Ovary (tissue), 9 donors: ENCODE data around the gene CASKIN2. TPM values are rescaled to one million over a fixed set of nuclear protein-coding genes. Genes with fewer than 3 reads are reported as not detected.
"Not testable (repeated sequence)": the region's sequence is repeated elsewhere in the genome, so short reads cannot be mapped to it uniquely, and the experiment has no call there.

ENCODE experiments used
- DNase-seq, 5 donors: peaks; one replicate each; pipeline ENCODE4 v3.0.0-alpha.2; 2019 to 2020
- H3K27ac ChIP-seq, 2 donors: fragments of 200-600 bp; one replicate each; pipeline versions ENCODE4 v1.5.1 to v1.8.0; 2019 to 2022
- H3K27me3 ChIP-seq: fragments of 200-600 bp; one replicate; pipeline ENCODE4 v1.8.0; 2022
- H3K36me3 ChIP-seq: fragments of 200-600 bp; sonication (generic); one replicate; pipeline ENCODE4 v1.5.1; 2019
- H3K4me1 ChIP-seq: one replicate; pipeline ENCODE4 v1.8.1; 2013; ENCODE audit warnings: mild to moderate bottlenecking, moderate library complexity; ENCODE audit not compliant: insufficient read depth
- H3K4me3 ChIP-seq: fragments of 200-600 bp; sonication (generic); one replicate; pipeline ENCODE4 v1.5.1; 2017
- H3K9me3 ChIP-seq, 2 donors: fragments of 200-600 bp in 1 of 2; sonication (generic) in 1 of 2; one replicate each; pipeline versions ENCODE4 v1.5.1 to v1.8.1; 2013 to 2019; ENCODE audit warnings: mild to moderate bottlenecking in 1 of 2, moderate library complexity in 1 of 2
- CTCF ChIP-seq, 3 donors: fragments of 450-650 bp in 2 of 3; fragments of 200-600 bp in 1 of 3; IDR thresholded peaks; one replicate each; pipeline versions ENCODE4 v1.5.1 to v1.8.0; 2016 to 2022; ENCODE audit warnings: antibody characterized with exemption in 3 of 3, mild to moderate bottlenecking in 1 of 3
- EP300 ChIP-seq: sonication (generic); formaldehyde crosslinking; IDR thresholded peaks from one replicate; pipeline ENCODE4 v1.6.1; 2017; ENCODE audit warnings: antibody characterized with exemption
- POLR2A ChIP-seq: fragments of 450-650 bp; IDR thresholded peaks from one replicate; pipeline ENCODE4 v1.6.1; 2017; ENCODE audit warnings: antibody characterized with exemption, mild to moderate bottlenecking, moderate library complexity
- WGBS, 3 donors: extraction: QIAGEN DNeasy Blood & Tissue Kit in 1 of 3; methylation state at CpG; one replicate each; pipeline versions ENCODE4 v1.1.5 to v1.1.7; 2013 to 2017; 5-methylcytosine and 5-hydroxymethylcytosine counted together
- intact Hi-C, 4 donors: fragments of 100-400 bp; cut with DNase I; formaldehyde crosslinking; loops; one replicate each; pipeline versions ENCODE4 v1.11.0 to v1.15.1; 2022 to 2023
- polyA plus RNA-seq, 2 donors: library from polyadenylated mRNA; stranded (reverse); fragments of 200-250 nt in 1 of 2; fragments of 350-450 nt in 1 of 2; fragmentation: Illumina TruSeq in 1 of 2; extraction: RNeasy Lipid Tissue Mini Kit (QIAGEN cat#74804) in 1 of 2; gene quantifications; one replicate each; pipeline ENCODE4 v1.2.3, GENCODE V29; 2013 to 2014
- total RNA-seq, 7 donors: library from RNA; depleted of rRNA in 2 of 7; stranded (reverse); fragments of >200 nt in 2 of 7; fragmentation: NEBNext Ultra II Directional in 3 of 7; extraction: Animal tissue kit (Norgen Biotek cat#: 25700) in 3 of 7; gene quantifications; one replicate each; pipeline versions ENCODE4 v1.1.0 to v1.2.4, GENCODE V29; 2016 to 2023
- donor health status: DM: no; HTN: no; CAD: no; lungs with moderate emphysema.
- donor health status: DM: no; HTN: no; CAD: no.
- donor health status: Bipolar disorder and iron deficiency.
- donor health status: DM: yes; HTN: yes; CAD: no.
- donor health status: DM: no; HTN: no; CAD: no.
- donor health status: DM: yes; HTN: yes; CAD: no.

Gene CASKIN2
- total and polyA plus RNA-seq, 9 donors, result 9.1 to 58.7 (median 36.8) TPM

GRCh38 chr17:75456417-75457046 lies 58.8 kb downstream of the CASKIN2 start, which contains the start of gene TMEM94:
Gene TMEM94 (plus strand): TSS chr17:75456635. CDS start chr17:75471906, 15,271 bp downstream.
- Histone ChIP-seq H3K4me3 (peak within 1 kb of the TSS; percentile 81), H3K4me1 (peaks cover 4% of the 10 kb centered on the region), H3K36me3 (no peaks in the 10 kb centered on the region), H3K27me3 (no peaks in the 10 kb centered on the region), H3K27ac (peak within 1 kb of the TSS; percentile 26 to 86), H3K9me3 (no peaks in the 10 kb centered on the region)
- TF ChIP-seq CTCF (IDR thresholded peaks at IDR 0.05), result no peak
- TF ChIP-seq EP300, result no peak
- no peak for TF ChIP-seq POLR2A
- peak; percentile 94 to 96 (median 95) for DNase-seq
- WGBS, 3 donors, result 0 to 2% (median 0%) methylated on average over 31 to 33 of the region's 33 CpGs
- intact Hi-C loops, result no loop called here

- Histone ChIP-seq H3K36me3 (no peaks in the 10 kb centered on the region), H3K27me3 (no peaks in the 10 kb centered on the region), H3K27ac (peak overlapping the region in 1 of 2 donors; percentile 86), H3K4me1 (peaks cover 4% of the 10 kb centered on the region), H3K4me3 (peak overlapping the region; percentile 81), H3K9me3 (no peaks in the 10 kb centered on the region)
- intact Hi-C loops, result no loop called here
- 1 to 2% (median 2%) methylated on average over 13 of the region's 13 CpGs for WGBS, 3 donors
- TF ChIP-seq POLR2A (no peak), CTCF (IDR thresholded peaks at IDR 0.05) (no peak), EP300 (no peak)
- no peak for DNase-seq
These were observed 59.3 kb downstream of the CASKIN2 start for GRCh38 chr17:75456039-75456416.

- H3K36me3 ChIP-seq, H3K9me3 ChIP-seq, intact Hi-C loops, H3K27me3 ChIP-seq, H3K4me1 ChIP-seq, DNase-seq, H3K27ac ChIP-seq, H3K4me3 ChIP-seq: not testable (repeated sequence)
- WGBS, 3 donors, result 95 to 97% (median 97%) methylated on average over 3 of the region's 3 CpGs
These were observed 60.7 kb downstream of the CASKIN2 start for GRCh38 chr17:75454672-75455071.

GRCh38 chr17:75454193-75454592 lies 61.1 kb downstream of the CASKIN2 start:
- DNase-seq, result no peak
- intact Hi-C loops, result no loop called here
- Histone ChIP-seq H3K27ac (no peak overlapping the region), H3K4me3 (no peak overlapping the region), H3K36me3 (no peaks in the 10 kb centered on the region), H3K4me1 (peaks cover 4% of the 10 kb centered on the region), H3K27me3 (no peaks in the 10 kb centered on the region), H3K9me3 (no peaks in the 10 kb centered on the region)
- TF ChIP-seq CTCF (IDR thresholded peaks at IDR 0.05) (no peak), EP300 (no peak), POLR2A (no peak)

- DNase-seq, result no peak
- intact Hi-C loops, result no loop called here
- Histone ChIP-seq H3K27me3 (no peaks in the 10 kb centered on the region), H3K9me3 (no peaks in the 10 kb centered on the region), H3K4me3 (no peak overlapping the region), H3K36me3 (no peaks in the 10 kb centered on the region), H3K27ac (no peak overlapping the region), H3K4me1 (no peaks in the 10 kb centered on the region)
- 89 to 90% (median 90%) methylated on average over 4 of the region's 4 CpGs for WGBS, 3 donors
- TF ChIP-seq CTCF (IDR thresholded peaks at IDR 0.05) (no peak), POLR2A (no peak), EP300 (no peak)
These were observed 65.1 kb downstream of the CASKIN2 start for GRCh38 chr17:75450270-75450669.
